IMR-90 (cell line): ENCODE data around the gene MSN.

Experiments
- BHLHE40 ChIP-seq: fragments of 150-350 bp; IDR thresholded peaks from 2 replicates; pipeline ENCODE4 v1.6.1; 2016; ENCODE audit warnings: mild to moderate bottlenecking, low read depth, low read length
- CEBPB ChIP-seq: IDR thresholded peaks from 2 replicates; pipeline ENCODE4 v1.6.1; 2012; ENCODE audit warnings: low read depth, low read length, improper control_type of control experiment
- POLR2A ChIP-seq: IDR thresholded peaks from 2 replicates; pipeline ENCODE4 v1.6.1; 2012; ENCODE audit warnings: mild to moderate bottlenecking, low read depth, low read length
- RCOR1 ChIP-seq: IDR thresholded peaks from 2 replicates; pipeline ENCODE4 v1.6.1; 2012; ENCODE audit warnings: mild to moderate bottlenecking, low read length, improper control_type of control experiment; ENCODE audit not compliant: insufficient replicate concordance
- TF ChIP-seq, protein P1 (sequence below): conservative IDR thresholded peaks from 2 replicates; pipeline ENCODE4 v1.5.1; 2012; ENCODE audit warnings: mild to moderate bottlenecking, low read depth, low read length, improper control_type of control experiment

DNA sequence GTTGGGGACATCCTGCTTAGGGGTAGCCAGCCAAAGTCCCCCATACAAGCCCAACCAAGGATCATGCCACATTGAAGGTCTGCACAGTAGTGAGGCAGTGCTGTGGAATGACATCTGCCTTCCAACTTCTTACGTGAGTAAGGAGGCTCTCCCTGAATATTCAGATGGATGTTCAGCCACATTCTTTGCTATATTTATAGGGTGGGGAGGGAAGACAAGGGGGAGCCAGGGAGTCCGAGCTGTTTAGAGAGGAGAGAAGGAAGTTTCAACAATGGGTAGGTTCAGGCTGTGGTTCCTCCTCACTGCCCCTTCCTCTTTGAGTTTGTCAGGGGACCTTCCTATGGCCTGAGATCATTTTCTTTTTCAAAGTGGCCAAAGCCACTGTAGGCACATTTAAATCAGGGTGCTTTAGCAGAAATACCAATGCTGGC is 29.8 kb downstream of the MSN start:
- TF ChIP-seq, protein P1, sequence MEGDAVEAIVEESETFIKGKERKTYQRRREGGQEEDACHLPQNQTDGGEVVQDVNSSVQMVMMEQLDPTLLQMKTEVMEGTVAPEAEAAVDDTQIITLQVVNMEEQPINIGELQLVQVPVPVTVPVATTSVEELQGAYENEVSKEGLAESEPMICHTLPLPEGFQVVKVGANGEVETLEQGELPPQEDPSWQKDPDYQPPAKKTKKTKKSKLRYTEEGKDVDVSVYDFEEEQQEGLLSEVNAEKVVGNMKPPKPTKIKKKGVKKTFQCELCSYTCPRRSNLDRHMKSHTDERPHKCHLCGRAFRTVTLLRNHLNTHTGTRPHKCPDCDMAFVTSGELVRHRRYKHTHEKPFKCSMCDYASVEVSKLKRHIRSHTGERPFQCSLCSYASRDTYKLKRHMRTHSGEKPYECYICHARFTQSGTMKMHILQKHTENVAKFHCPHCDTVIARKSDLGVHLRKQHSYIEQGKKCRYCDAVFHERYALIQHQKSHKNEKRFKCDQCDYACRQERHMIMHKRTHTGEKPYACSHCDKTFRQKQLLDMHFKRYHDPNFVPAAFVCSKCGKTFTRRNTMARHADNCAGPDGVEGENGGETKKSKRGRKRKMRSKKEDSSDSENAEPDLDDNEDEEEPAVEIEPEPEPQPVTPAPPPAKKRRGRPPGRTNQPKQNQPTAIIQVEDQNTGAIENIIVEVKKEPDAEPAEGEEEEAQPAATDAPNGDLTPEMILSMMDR, result no peak
- TF ChIP-seq RCOR1, result no peak
- TF ChIP-seq POLR2A, result peak; percentile 26; the same call in 1 of the 2 replicates
- TF ChIP-seq CEBPB, result no peak
- no peak for TF ChIP-seq BHLHE40
